Cardiac fibroblast (primary cell): Measurements from ENCODE around the gene CHTOP.
"Not testable (repeated sequence)": the region's sequence is repeated elsewhere in the genome, so short reads cannot be mapped to it uniquely, and the experiment has no call there.

ENCODE experiments used
- DNase-seq, 2 donors: peaks; one replicate each; pipeline versions ENCODE4 v3.0.0 to v3.0.0-alpha.2; 2010; ENCODE audit warnings: low read depth in 2 of 2
- H3K4me3 ChIP-seq, 2 donors: replicated peaks in 1 of 2; 1 replicate in 1 of 2; 2 replicates in 1 of 2; pipeline ENCODE4 v1.5.1; 2011; ENCODE audit warnings: low read depth in 2 of 2, low read length in 2 of 2, mild to moderate bottlenecking in 2 of 2, moderate library complexity in 1 of 2
- CTCF ChIP-seq: IDR thresholded peaks from one replicate; pipeline ENCODE4 v1.5.1; 2011; ENCODE audit warnings: low read depth, mild to moderate bottlenecking, low read length, inconsistent platforms

The CHTOP gene

GRCh38 chr1:153639280-153639679 is 5.4 kb downstream of the CHTOP start:
- no peak overlapping the region for H3K4me3 ChIP-seq
- TF ChIP-seq CTCF = no peak
- no peak for DNase-seq

- DNase-seq, H3K4me3 ChIP-seq: not testable (repeated sequence)
Observed at GRCh38 chr1:153640213-153640612, 6.3 kb downstream of the CHTOP start.

- TF ChIP-seq CTCF = no peak
- no peak for DNase-seq
- H3K4me3 ChIP-seq = no peak overlapping the region
Observed at GRCh38 chr1:153640861-153641260, 7.0 kb downstream of the CHTOP start.

- no peak for DNase-seq
- H3K4me3 ChIP-seq = no peak overlapping the region
- no peak for TF ChIP-seq CTCF
Observed at GRCh38 chr1:153642161-153642560, 8.3 kb downstream of the CHTOP start.

GRCh38 chr1:153643100-153643499 is 9.2 kb downstream of the CHTOP start:
- no peak for DNase-seq

GRCh38 chr1:153643816-153644215 is 9.9 kb downstream of the CHTOP start:
- no peak for TF ChIP-seq CTCF
- DNase-seq = no peak
- no peak overlapping the region for H3K4me3 ChIP-seq

More at GRCh38 chr1:153643100-153643499, 9.2 kb downstream of the CHTOP start:
- no peak overlapping the region for H3K4me3 ChIP-seq
- TF ChIP-seq CTCF = no peak

GRCh38 chr1:153646672-153647345 is 12.9 kb downstream of the CHTOP start:
- H3K4me3 ChIP-seq = no peak overlapping the region
- DNase-seq = no peak
- TF ChIP-seq CTCF = no peak
